Natural killer cell (primary cell): ENCODE measurements around the gene OR4C16. TPM values are rescaled to one million over a fixed set of nuclear protein-coding genes. Genes with fewer than 3 reads are reported as not detected.

Experiments used
- total RNA-seq, 4 donors: library from RNA; stranded (reverse); fragments of 120-200 nt in 1 of 4; gene quantifications; one replicate each; pipeline versions ENCODE4 v1.2.3 to v1.2.4, GENCODE V29; 2013 to 2022

The OR4C16 gene
- total RNA-seq, 3 donors from 2014 or later (not counting 1 experiment from before 2014, with no cell fraction given): not detected

Other genes starting within 250 kb of the OR4C16 start
- gene OR4A16, start 228.9 kb upstream of the OR4C16 start, total RNA-seq: not detected
- not detected for gene OR4A15, start 204.2 kb upstream of the OR4C16 start, total RNA-seq
- gene OR4C15, start 17.7 kb upstream of the OR4C16 start, total RNA-seq: not detected
- gene OR4C11, start 35.5 kb downstream of the OR4C16 start, total RNA-seq: not detected
- not detected for gene OR4P4, start 63.0 kb downstream of the OR4C16 start, total RNA-seq
- gene OR4S2, start 76.2 kb downstream of the OR4C16 start, total RNA-seq: not detected
- not detected for gene OR4C6, start 90.1 kb downstream of the OR4C16 start, total RNA-seq
- gene OR5D13, start 201.3 kb downstream of the OR4C16 start, total RNA-seq: not detected
- gene OR5D14, start 223.4 kb downstream of the OR4C16 start, total RNA-seq: not detected
- gene OR5L1, start 239.2 kb downstream of the OR4C16 start, total RNA-seq: not detected
- gene OR5D18, start 247.5 kb downstream of the OR4C16 start, total RNA-seq: not detected